NCI-H2107 treated with DMSO at 0.1 percent for 48 hours (cell line): Measurements from ENCODE around the gene PALLD.

Source experiments
- DNase-seq: peaks from one replicate; lab custom pipeline; 2025; ENCODE audit not compliant: unreplicated experiment; lab: John Stamatoyannopoulos, UW

Gene PALLD

DNA sequence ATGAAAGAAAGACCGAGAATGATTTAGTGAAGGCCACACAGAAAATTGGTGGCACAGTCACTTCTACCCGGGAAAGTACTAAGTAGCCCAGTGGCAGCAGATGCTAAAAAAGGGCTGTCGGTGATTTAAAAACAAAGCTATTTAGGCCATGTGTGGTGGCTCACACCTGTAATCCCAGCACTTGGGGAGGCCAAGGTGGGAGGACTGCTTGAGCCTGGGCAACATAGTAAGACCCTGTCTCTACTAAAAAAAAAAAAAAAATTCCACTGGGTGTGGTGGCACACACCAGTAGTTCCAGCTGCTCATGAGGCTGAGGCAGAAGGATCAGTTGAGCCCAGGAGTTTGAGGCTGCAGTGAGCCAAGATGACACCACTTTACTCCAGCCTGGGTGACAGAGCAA is 369.0 kb downstream of the PALLD start:
- no peak for DNase-seq

DNA sequence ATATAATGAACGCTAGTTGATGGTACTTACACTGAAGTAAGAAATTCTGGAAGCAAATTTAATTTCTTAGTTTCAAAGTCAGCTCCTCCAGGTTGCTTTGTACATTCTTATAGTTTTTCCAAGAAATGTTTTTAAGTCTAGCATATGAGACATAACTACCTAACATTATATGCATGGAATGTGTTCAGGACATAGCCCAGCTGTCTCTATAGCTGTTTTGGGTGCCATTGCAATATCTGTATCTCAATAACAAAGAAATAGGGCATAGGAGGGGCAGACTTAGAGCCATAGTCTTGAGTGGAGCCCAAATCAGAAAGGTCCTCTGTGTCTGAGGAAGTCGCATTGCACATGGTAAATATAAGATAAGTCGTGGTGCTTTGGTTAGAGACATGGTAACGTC is 369.8 kb downstream of the PALLD start:
- no peak for DNase-seq

DNA sequence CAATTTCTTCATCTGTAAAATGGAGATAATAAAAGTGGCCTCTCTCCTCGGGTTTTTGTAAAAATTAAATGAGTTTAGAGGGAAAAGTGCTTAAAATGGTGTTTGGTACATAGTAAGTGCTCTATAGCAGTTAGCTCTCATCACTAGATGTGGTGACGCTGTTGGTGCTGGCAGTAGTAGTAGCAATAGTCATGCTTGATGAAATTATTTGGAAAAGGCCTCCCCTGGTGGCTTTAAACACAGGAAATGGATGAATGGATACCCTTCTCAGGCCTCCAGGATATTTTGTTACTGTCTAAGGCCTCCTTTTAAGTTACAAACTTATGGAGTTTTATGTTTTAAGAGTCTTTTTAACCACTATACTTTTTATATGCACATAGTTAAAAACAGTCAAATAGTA is 370.3 kb downstream of the PALLD start:
- no peak for DNase-seq

DNA sequence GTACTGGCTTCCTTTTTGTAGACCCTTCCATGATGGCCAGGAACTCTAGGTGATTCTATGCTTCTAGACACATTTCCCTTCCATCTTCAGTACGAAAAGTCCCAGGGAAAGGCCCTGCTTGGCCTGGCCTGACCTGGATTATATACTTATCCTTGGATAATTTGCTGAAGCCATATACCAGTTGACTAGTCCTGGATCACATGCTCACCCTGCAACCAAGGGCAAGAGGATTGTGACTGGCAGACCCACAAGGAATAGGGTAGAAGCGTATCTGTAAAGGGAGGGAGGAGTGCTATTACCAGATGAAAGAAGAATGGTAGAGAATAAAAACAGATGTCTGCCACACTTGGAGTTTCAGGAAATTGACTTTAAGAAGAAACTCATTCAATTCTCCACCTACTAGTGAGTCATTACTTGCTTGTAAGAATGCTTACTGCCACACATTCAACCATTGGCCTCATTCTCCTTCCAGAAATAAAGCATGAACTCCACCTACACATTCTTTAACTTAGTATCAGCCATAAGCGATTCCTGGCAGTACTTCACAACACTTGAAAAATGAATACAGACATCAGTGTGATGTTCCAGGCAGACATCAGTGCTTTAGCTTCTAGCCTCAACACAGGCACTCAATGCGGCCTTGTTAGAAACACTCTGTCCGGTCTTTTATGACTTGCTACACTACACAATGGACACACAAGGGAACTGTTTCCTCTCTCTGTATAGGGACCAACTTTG is 371.4 kb downstream of the PALLD start:
- no peak for DNase-seq

DNA sequence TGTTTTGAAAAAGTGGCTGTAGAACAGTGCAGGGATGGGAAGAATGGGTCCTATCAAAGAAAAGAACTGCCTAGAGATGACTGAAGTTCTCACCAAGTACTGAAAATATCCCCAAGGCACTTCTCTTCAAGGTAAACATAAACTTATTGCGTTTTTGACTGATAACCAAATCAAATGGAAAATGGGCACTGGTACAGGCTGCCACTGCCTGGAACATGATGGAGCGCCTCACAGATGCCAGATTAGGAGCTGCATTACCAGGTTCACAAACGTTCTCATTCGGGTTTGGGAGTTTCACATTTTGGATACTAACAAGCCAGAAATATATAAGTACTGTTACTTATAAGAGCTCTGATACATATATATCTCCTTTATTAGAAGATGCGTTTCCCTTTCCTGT is 371.9 kb downstream of the PALLD start:
- no peak for DNase-seq

DNA sequence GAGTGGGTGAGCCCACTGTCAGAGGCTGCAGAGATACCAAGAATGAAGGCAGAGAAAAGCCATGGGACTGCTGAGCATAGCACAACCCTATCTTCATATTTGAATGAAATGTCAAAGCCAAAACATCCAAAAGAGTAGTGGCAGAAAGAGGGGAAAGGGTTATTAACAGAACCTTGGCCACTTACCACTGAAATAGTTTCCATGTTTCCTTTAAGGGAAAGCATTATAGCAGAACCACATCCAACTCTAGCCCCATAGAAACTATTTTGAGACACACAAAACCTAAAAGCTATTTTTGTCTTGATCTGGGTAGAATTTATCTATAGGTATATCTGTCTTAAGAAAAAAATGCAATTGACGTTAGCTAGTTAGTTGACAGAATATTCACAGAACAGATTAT is 373.2 kb downstream of the PALLD start:
- DNase-seq: no peak

DNA sequence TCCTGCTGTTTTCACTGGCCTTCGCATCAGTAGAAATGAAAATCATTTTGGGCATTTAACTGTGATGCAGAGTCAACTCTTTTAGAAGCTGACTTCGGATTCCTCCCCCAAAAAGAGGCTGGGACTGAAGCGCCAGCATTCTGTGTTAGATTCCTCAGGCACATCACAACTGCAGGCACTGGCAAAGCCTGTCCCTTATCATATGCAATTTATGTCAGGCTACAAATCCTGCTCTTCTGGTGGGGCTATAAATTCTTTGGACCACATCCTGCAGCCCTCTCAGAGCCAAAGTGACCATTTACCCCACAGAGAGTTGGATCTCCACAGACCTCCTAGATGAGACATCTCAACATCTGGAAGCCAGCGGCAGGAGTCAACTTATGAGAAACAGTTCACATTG is 374.8 kb downstream of the PALLD start:
- no peak for DNase-seq

DNA sequence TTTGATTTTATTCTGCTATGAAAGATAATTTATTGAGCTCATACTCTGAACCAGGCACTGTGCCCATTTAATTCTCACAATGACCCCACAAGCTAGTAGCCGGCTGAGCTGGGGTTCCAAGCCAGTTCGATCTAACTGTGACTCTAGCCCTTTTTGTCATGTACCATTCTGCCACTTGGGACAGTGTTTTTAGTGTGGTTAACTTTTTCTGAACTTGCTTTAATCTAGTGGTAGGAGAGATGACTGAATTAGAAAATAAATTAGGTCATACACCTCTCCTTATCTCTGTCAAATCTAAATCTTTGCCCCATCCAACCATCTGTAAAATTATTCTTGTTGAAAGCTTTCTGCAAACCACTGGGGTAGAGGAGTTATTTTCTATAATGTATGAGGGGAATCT is 377.2 kb downstream of the PALLD start:
- no peak for DNase-seq

DNA sequence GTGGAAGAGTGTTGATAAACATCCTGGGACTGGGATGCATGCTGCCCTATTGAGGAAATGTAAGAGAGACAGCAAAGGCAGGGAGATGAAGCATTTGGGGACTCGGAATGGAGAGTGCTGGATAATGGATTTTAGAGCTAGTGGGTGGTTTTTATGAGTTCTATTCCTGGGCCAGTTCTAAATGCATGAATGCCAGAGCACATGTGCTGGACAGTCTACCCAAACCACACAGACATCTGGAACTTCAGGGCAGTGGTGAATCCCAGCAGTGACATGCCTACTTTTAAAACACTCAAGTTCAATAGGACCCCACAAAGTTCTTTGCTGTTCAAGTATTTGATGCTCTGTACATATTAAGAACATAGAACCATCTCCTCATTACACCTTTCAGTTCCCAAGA is 379.3 kb downstream of the PALLD start:
- DNase-seq: no peak

DNA sequence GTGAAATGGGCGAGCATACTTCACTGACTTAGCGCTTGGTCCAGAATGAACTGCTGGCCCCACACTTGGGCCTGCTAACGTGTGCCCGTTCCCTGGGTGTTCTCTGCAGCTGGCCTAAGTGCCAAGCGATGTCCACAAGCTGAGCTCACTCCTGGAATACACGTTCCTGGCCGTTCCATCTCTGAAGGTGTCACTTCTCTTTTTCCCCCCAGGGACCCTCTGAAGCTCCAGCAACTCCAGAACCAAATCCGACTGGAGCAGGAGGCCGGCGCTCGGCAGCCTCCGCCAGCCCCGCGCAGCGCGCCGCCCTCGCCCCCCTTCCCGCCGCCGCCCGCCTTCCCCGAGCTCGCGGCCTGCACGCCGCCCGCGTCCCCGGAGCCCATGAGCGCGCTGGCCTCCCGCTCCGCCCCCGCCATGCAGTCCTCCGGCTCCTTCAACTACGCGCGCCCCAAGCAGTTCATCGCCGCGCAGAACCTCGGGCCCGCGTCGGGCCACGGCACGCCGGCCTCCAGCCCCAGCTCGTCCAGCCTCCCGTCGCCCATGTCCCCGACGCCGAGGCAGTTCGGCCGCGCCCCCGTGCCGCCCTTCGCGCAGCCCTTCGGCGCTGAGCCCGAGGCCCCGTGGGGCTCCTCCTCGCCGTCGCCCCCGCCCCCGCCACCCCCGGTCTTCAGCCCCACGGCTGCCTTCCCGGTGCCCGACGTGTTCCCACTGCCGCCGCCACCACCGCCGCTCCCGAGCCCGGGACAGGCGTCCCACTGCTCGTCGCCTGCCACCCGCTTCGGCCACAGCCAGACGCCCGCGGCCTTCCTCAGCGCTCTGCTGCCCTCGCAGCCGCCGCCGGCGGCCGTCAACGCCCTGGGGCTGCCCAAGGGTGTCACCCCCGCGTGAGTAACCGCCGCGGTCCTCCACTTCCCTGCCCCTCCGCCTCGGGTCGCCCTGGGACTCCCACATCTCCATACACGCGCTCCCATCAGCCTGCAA is 380.9 kb downstream of the PALLD start:
- DNase-seq: no peak

DNA sequence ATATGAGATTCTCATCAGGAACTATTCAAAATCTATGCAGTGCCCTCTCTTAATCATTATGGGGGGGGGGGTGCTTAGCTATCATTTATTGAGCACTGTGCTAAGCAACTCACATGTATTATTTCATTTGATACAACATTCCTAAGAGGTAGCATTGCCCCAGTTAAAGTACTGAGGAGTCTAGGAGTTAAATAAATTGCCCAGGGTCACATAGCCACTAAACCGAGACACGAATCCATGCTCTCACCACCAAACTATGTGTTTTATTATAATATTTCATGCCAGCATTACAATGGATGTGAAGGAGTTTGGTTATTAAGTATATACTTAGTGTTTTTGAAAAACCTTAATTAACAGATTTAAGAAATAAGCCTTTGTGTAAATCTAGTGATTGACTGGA is 381.8 kb downstream of the PALLD start:
- DNase-seq: no peak

DNA sequence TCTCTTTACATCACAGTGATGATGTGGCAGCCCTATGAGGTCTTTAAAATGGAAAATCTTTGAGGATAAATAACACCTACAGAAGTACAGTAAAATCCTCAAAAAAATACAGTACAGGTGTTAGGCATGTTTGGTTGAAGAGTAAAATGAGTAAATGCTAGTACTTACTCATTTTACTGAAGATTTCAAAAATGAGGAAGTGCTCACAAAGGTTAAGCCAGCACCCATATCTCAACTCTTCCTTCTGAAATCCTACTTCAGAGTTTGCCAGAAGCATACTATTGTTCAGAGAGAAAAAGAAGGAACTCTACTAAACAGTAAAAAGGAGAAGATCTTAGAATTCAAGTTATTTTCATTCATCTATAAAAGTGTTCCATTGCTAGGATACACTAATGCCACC is 382.3 kb downstream of the PALLD start:
- no peak for DNase-seq

DNA sequence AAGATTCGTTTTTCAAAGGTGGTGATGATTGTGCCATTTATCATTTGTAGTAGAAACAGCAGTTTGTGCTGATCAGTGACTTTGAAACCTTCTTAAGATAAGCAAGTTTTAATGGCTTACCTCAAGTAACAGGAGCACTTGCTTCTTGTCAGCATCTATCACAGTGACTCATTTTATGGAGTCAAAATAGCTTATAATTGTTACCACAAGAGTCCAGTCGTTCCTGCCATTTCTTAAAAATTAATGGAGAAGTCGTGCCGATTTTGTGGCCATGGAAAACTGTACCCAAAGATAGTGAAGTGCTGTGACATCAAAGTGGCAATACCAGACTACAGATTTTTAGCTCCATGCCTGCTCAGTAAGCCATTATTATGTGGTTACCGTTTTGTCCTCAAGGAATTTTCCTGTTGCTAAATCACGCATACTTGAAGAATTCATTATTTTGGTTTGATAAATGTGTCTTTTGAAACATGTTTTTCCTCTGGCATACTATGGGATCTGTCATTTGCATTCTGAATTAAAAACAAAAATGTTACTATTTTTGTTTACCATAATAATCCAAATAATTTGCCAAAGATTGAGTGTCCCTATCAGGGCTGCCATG is 383.3 kb downstream of the PALLD start:
- DNase-seq: no peak

DNA sequence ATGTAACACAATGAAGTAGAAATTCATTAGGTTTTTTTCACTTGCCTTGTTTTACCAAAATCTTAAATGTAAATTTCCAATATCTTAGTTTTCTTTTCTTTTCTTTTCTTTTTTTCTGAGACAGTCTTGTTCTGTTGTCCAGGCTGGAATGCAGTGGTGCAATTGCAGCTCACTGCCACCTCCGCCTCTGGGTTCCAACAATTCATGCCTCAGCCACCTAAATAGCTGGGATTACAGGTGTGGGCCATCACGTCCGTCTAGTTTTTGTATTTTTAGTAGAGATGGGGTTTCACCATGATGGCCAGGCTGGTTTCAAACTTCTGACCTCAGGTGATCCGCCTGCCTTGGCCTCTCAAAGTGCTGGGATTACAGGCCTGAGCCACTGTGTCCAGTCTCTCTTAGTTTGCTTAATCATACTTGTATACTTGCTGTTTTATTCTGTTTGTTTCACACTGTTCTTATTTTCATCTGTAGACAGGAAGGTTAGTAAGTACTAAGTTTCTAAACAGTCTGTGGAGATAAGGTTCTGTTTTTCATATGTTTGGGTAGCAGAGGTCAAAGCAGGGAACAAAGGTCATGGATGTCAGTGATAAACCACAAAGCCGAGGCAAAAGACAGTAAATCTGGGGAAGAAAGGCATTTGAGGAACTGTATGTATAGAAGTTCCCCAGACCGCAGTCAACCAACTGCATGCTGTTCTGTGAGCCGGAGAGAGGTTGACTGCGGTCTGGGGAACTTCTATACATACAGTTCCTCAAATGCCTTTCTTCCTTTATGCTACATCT is 384.2 kb downstream of the PALLD start:
- DNase-seq: no peak

DNA sequence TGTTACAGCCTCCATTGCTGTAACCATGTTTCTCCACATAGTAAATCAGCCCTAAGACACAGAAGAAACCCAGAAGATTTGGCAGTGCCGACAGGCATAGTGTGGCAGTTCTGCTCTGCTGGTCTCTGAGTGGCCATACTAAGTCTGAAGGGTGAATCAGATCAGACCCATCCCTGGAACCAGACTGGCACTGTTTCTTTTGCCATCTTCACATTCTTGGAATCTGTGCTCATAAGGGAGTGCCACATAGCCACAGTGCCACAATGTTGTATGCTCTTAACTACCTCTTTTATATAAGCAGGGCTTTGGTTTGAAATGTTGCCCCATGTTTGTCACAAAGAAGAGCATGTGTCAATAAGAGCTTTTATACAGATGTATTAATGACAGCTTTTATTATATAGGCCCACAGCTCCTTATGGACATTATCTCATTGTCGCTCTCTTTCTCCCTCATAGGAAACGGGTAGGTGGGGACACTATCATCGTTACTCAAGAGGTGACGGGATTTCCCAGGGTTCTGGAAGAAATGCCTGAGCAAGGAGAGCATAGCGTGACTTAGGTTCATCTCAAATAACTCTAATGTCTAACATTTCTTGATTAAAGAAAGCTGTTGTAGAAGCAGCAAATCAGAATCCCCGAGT is 385.0 kb downstream of the PALLD start:
- DNase-seq: no peak

DNA sequence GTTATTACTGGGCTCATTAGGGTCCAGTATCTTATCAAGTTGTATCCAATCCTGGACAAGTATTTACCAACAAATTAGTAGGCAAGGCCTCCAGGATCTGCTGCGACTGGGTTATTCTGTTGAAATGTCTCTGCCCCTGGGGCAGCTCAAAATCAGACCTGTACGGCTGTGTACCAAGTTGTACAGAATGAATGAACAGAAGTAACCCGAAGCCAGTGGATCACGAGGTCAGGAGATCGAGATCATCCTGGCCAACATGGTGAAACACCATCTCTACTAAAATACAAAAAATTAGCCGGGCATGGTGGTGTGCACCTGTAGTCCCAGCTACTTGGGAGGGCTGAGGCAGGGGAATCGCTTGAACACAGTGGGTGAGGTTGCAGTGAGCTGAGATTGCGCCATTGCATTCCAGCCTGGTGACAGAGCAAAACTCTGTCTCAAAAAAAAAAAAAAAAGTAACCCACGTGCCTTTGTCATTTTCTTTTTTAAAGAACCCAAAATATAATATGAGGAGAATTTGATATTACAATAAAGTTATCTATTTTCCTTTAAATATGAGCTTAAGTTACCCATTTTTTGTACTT is 385.9 kb downstream of the PALLD start:
- no peak for DNase-seq

DNA sequence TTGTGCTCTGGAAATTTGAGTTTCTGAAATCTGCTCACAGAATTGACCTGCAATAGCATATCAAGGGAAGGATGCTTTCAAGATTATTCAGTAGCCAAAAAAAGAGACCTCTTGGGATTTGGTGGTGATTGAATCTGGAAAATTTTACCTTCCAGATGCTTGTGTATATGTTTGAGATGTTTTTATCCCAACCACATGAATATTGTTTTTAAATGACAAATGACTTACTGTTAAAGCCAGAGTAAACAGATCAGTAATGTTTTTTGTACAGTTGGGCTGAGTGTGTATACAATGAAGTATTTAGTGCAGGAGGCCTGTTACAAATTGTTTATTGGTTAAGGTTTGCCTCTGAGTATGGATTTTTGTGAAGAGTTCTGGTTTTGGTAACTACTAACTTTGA is 386.7 kb downstream of the PALLD start:
- DNase-seq: no peak

DNA sequence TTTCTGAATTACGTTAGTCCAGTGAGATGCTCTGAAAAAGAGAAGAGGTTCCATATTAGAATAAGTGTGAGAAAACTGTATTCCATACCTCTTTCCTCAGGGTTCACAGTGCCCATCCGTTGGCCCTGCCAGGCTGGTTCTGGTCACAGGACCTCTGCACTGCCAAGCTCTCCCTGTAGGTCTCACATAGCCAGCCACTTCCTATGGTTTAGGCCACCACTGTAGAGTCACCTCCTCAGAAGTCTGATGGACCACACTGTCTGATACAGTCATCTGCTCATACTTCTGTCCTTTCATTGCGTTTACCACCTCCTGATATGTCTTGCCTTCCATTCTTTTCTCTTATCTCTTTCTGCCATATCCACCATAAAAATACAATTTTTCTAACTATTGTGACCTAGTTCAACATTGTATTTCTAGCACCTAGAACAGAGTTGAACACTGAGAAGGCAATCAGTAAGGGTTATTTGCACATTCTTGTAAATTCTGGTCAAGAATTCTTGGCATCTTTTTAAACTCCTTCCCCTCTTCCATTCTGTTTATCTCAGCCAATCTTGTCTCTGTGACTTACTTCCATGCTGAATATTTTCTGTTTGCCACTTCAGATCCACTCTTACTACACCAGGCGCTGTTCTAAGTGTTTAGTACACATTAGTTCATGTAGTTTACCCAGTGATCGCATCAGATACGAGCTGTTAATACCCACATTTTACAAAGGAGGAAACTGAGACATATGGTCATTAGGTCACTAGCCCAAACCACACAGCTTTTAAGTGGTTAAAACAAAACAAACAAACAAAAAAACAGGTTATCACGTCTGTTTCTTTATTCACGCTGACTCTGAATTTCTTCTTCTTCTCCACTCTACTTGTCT is 387.6 kb downstream of the PALLD start:
- no peak for DNase-seq

DNA sequence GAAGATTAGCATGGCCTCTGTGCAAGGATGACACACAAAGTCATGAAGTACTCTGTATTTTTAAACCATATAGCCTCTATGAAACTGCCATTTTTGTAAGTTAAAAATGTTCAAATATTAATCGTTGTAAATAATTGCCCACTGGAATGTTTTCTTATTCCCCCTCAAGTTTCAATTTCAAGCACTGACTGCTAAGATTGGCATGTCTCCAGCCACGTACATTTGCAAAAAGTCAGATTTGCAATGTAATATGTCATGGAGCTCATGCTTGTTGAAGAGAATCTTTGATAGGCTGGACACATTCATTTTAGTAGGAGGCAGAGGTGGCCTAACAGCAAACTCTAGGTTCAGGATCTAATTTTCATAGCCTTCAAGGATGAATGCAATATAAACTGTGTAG is 388.5 kb downstream of the PALLD start:
- no peak for DNase-seq
